GM18499 (cell line): Measurements from ENCODE around the gene LGMN.
"Not testable (repeated sequence)": the region's sequence is repeated elsewhere in the genome, so short reads cannot be mapped to it uniquely, and the experiment has no call there.

ENCODE experiments used
- ATAC-seq: cut with Tn5 transposase; IDR thresholded peaks from one replicate; pipeline ENCODE4 v1.9.1; 2021; ENCODE audit warnings: moderate number of reproducible peaks; ENCODE audit not compliant: insufficient read depth, unreplicated experiment

LGMN gene

GRCh38 chr14:92729634-92730358 is 18.6 kb downstream of the LGMN start:
- ATAC-seq: no peak

- no peak for ATAC-seq
These were observed 19.6 kb downstream of the LGMN start for GRCh38 chr14:92728759-92729364.

GRCh38 chr14:92726933-92727262 is 21.5 kb downstream of the LGMN start:
- no peak for ATAC-seq

GRCh38 chr14:92726135-92726932 is 22.1 kb downstream of the LGMN start:
- no peak for ATAC-seq

GRCh38 chr14:92724516-92725340 is 23.7 kb downstream of the LGMN start:
- ATAC-seq: no peak

GRCh38 chr14:92719890-92720323 is 28.5 kb downstream of the LGMN start:
- ATAC-seq: no peak

GRCh38 chr14:92719421-92719820 is 29.0 kb downstream of the LGMN start:
- no peak for ATAC-seq

GRCh38 chr14:92718664-92719063 is 29.8 kb downstream of the LGMN start:
- ATAC-seq: no peak

GRCh38 chr14:92717571-92718042 is 30.8 kb downstream of the LGMN start:
- no peak for ATAC-seq

GRCh38 chr14:92716131-92716530 is 32.3 kb downstream of the LGMN start:
- ATAC-seq: no peak

- ATAC-seq: not testable (repeated sequence)
These were observed 33.6 kb downstream of the LGMN start for GRCh38 chr14:92714739-92715307.

GRCh38 chr14:92712654-92713051 is 35.8 kb downstream of the LGMN start:
- no peak for ATAC-seq

- ATAC-seq: no peak
These were observed 36.3 kb downstream of the LGMN start for GRCh38 chr14:92711976-92712653.

- ATAC-seq: no peak
These were observed 38.5 kb downstream of the LGMN start for GRCh38 chr14:92710001-92710341.

- no peak for ATAC-seq
These were observed 39.0 kb downstream of the LGMN start for GRCh38 chr14:92709340-92710000.

GRCh38 chr14:92706386-92706785 is 42.0 kb downstream of the LGMN start:
- no peak for ATAC-seq

- ATAC-seq: no peak
These were observed 43.6 kb downstream of the LGMN start for GRCh38 chr14:92704821-92705220.

- ATAC-seq: peak; percentile 90
These were observed 44.2 kb downstream of the LGMN start for GRCh38 chr14:92704036-92704804.
